CD4-positive, alpha-beta T cell treated with Interleukin-17A for 4 hours (primary cell): ENCODE measurements around the gene FCN1.
"Not testable (repeated sequence)": the region's sequence is repeated elsewhere in the genome, so short reads cannot be mapped to it uniquely, and the experiment has no call there.

Experiments used
- DNase-seq: peaks from one replicate; pipeline ENCODE4 v3.0.0-alpha.2; 2020; ENCODE audit warnings: mixed read lengths

Gene FCN1

GRCh38 chr9:134870746-134871662 lies 46.7 kb downstream of the FCN1 start:
- DNase-seq = no peak

GRCh38 chr9:134870301-134870694 lies 47.4 kb downstream of the FCN1 start:
- DNase-seq = no peak

GRCh38 chr9:134869554-134870300 lies 48.0 kb downstream of the FCN1 start:
- no peak for DNase-seq

- no peak for DNase-seq
These were observed 48.8 kb downstream of the FCN1 start for GRCh38 chr9:134868751-134869553.

- no peak for DNase-seq
These were observed 49.6 kb downstream of the FCN1 start for GRCh38 chr9:134867917-134868750.

GRCh38 chr9:134864821-134865190 lies 52.9 kb downstream of the FCN1 start:
- DNase-seq = no peak

GRCh38 chr9:134863941-134864820 lies 53.5 kb downstream of the FCN1 start:
- no peak for DNase-seq

- no peak for DNase-seq
These were observed 54.3 kb downstream of the FCN1 start for GRCh38 chr9:134863306-134863902.

GRCh38 chr9:134861595-134862334 lies 55.9 kb downstream of the FCN1 start:
- no peak for DNase-seq

- no peak for DNase-seq
These were observed 57.2 kb downstream of the FCN1 start for GRCh38 chr9:134860510-134860909.

- no peak for DNase-seq
These were observed 59.5 kb downstream of the FCN1 start for GRCh38 chr9:134858051-134858841.

GRCh38 chr9:134857451-134857850 lies 60.3 kb downstream of the FCN1 start:
- not testable (repeated sequence) for DNase-seq

GRCh38 chr9:134855900-134856377 lies 61.8 kb downstream of the FCN1 start:
- DNase-seq = no peak
